Hypothalamus (tissue), 51 donors: ENCODE results near the gene CCDC178.

Experiments used
- DNase-seq, 51 donors: peaks; one replicate each; lab custom pipeline; 2025; lab: John Stamatoyannopoulos, UW

CCDC178 gene

GRCh38 chr18:32893915-32894314 is 546.6 kb downstream of the CCDC178 start:
- no peak for DNase-seq

- DNase-seq = no peak
These were observed 548.7 kb downstream of the CCDC178 start for GRCh38 chr18:32891797-32892196.

GRCh38 chr18:32891130-32891529 is 549.4 kb downstream of the CCDC178 start:
- DNase-seq = no peak

- no peak for DNase-seq
These were observed 550.6 kb downstream of the CCDC178 start for GRCh38 chr18:32889615-32890593.

- no peak for DNase-seq
These were observed 552.2 kb downstream of the CCDC178 start for GRCh38 chr18:32888306-32888705.
